ENCODE results near the gene HOXA7. TPM values are rescaled to one million over a fixed set of nuclear protein-coding genes. Genes with fewer than 3 reads are reported as not detected.
A peak's percentile ranks its signal among the peaks of the same experiment; 100 is the strongest.

The HOXA7 gene
- 1.4 and 2.9 TPM in 2 replicates for total RNA-seq

- DNase-seq = peak; percentile 90
These were observed at the start of gene HOXA7 for GRCh38 chr7:27156508-27156898. Gene HOXA7, minus strand, starts transcription at chr7:27156675. Its CDS starts 130 bp downstream, at chr7:27156545.

GRCh38 chr7:27205325-27206280 is 49.1 kb upstream of the HOXA7 start:
- no peak for DNase-seq

- DNase-seq = no peak
These were observed 48.4 kb upstream of the HOXA7 start for GRCh38 chr7:27204851-27205322.

GRCh38 chr7:27203964-27204594 is 47.6 kb upstream of the HOXA7 start:
- DNase-seq = no peak

- no peak for DNase-seq
These were observed 47.0 kb upstream of the HOXA7 start for GRCh38 chr7:27203365-27203953.

GRCh38 chr7:27202862-27203134 is 46.3 kb upstream of the HOXA7 start:
- no peak for DNase-seq

GRCh38 chr7:27202018-27202861 is 45.8 kb upstream of the HOXA7 start:
- DNase-seq = no peak

- no peak for DNase-seq
These were observed 45.1 kb upstream of the HOXA7 start for GRCh38 chr7:27201580-27202017.

- no peak for DNase-seq
These were observed 44.5 kb upstream of the HOXA7 start for GRCh38 chr7:27200761-27201579.

GRCh38 chr7:27199849-27200760 is 43.6 kb upstream of the HOXA7 start, which contains the start of gene HOXA13:
Gene HOXA13, minus strand, starts transcription at chr7:27200091. Its CDS starts 14 bp downstream, at chr7:27200077.
- no peak for DNase-seq

GRCh38 chr7:27198871-27199801 is 42.7 kb upstream of the HOXA7 start:
- peak; percentile 48 for DNase-seq

- DNase-seq = no peak
These were observed 41.8 kb upstream of the HOXA7 start for GRCh38 chr7:27198138-27198841.

GRCh38 chr7:27197137-27198042 is 40.9 kb upstream of the HOXA7 start:
- no peak for DNase-seq

GRCh38 chr7:27196287-27196767 is 39.9 kb upstream of the HOXA7 start:
- peak; percentile 90 for DNase-seq

GRCh38 chr7:27194686-27195379 is 38.4 kb upstream of the HOXA7 start:
- no peak for DNase-seq

- DNase-seq = no peak
These were observed 37.5 kb upstream of the HOXA7 start for GRCh38 chr7:27194002-27194352.
